ENCODE measurements around the gene NIT2.
"Not testable (repeated sequence)": the region's sequence is repeated elsewhere in the genome, so short reads cannot be mapped to it uniquely, and the experiment has no call there.

The NIT2 gene

DNA sequence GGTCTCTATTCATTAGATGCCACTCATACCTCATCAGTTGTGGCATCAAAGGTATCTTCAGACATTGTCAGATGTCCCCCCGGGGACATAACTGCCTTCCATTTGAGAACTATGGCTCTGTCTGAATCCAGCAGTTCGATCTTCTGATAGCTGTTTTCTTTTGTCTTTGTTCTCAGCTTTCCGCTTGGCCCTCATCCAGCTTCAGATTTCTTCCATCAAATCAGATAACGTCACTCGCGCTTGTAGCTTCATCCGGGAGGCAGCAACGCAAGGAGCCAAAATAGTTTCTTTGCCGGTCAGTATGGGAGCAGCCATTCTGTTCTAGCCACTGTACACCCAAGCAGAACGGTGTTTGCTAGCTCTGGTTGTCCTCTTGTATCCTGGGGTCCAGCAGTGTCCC is 4.4 kb downstream of the NIT2 start:
- no peak for DNase-seq

DNA sequence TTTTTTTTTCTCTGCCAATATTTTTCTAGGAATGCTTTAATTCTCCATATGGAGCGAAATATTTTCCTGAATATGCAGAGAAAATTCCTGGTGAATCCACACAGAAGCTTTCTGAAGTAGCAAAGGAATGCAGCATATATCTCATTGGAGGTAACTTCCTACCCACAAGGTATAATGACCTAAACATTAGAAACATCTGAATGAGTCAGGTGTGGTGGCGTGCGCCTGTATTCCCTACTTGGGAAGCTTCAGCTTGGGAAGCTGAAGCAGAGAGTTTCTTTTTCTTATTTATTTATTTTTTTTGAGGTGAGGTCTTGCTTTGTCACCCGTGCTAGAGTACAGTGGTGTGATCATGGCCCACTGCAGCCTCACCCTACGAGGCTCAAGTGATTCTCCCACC is 5.2 kb downstream of the NIT2 start:
- DNase-seq: no peak

DNA sequence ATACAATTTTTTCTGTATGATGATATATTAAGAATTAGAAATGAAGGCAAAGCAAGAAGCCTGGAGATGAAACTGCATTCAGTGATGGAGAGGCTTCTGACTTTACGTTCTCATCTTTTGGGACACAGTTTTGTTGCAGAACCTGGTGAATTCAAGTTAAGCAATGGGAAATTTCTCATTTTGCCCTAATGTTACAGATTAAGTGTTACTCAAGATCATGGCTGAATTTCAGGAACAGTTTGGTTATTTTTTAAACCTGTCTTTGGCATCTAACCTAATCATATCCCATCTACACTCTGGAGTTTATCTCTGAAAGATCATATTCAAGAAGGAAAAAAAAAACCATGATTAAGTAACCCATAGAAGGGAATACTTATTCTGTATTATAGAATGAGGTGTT is 6.0 kb downstream of the NIT2 start:
- DNase-seq: no peak

DNA sequence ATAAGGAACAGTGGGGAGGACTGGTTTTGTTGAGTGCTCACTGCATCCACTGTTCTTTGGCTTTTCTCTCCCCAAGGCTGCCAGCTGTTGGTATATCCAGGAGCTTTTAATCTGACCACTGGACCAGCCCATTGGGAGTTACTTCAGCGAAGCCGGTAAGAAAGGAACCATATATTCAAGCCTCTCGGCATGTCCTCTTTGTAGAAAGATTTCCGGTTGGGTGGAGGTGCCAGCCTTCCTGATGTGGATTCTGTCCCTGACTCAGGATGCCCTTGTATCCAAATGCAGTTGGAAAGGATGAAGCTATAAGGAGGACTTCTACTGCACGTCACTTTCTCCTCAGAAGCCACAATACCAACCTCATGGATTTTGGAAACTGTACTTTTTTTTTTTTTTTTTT is 14.2 kb downstream of the NIT2 start:
- DNase-seq: no peak

DNA sequence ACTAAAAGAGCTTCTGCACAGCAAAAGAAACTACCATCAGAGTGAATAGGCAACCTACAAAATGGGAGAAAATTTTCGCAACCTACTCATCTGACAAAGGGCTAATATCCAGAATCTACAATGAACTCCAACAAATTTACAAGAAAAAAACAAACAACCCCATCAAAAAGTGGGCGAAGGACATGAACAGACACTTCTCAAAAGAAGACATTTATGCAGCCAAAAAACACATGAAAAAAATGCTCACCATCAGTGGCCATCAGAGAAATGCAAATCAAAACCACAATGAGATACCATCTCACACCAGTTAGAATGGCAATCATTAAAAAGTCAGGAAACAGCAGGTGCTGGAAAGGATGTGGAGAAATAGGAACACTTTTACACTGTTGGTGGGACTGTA is 17.2 kb downstream of the NIT2 start:
- DNase-seq: not testable (repeated sequence)

DNA sequence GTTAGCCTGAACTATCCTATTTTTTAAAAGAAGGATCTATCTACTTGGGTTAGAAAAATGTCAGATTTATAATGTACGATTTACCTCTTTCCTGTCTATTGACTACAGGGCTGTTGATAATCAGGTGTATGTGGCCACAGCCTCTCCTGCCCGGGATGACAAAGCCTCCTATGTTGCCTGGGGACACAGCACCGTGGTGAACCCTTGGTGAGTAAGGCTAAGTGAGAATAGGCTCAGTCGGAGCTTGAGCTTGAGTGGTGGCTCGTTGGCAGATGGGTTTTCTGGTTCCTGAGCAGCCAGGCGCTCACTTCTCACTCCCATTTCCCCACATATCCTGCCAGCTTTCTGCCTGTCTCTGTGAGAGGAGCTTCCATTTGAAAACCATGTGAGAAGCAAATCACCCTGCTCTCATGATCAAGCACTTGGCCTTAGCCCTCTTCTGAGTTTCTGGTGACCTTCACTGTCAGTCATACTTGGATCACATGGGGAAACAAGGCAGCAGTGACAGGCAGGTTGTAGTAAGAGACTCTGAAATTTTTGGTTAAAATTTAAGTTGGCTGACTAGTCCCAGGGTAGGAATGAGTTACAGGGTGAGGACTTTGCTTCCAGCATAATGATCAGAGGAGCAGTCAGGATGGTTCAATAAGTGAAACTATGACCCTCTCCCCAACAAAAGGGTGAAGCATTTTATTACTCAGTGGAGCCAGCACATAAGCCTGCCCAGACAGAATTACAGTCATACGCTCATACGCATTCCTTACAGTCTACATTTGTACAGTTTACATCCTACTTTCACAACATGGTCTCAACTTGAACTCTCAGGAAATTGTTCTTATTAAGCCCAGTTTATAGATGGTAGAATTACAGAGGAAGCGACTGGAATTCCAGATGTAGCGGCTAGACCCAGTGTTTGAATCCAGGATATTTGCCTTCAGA is 18.0 kb downstream of the NIT2 start:
- no peak for DNase-seq

DNA sequence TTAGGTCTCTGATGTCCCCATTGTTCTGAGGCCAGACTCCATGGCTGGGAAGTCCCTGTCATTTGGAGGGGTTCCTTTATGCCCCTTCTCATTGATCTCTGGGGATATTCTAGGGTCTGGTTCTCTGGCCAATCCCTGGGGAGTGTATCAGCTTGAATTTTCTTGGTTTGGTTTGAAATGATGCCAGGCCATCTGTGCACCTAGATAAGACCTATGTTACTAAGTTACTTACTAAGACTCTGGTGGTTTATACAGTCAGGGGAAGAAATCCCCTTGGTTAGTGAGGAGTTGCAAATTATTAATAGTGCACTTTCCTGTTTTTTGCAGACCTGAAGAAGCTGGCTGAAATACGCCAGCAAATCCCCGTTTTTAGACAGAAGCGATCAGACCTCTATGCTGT is 20.3 kb downstream of the NIT2 start:
- DNase-seq: no peak

DNA sequence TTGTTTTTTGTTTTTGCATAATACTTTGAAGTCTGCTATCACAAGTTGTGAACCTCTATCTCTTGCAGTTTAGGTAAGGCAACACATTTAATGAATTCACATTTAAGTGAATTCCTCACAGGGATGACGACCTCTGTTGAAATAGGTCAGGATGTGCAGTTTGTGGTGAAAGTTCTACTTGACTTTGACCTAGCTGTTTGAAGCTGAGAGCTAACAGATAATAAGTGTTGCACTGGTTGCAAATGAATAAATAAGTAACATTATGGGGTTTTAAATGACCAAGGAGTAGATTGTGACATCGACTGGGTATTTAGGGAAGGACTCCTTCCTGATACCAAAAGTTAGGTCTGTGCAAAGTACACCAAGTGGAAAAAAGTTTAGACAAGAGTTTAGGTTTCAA is 23.9 kb downstream of the NIT2 start:
- DNase-seq: no peak

DNA sequence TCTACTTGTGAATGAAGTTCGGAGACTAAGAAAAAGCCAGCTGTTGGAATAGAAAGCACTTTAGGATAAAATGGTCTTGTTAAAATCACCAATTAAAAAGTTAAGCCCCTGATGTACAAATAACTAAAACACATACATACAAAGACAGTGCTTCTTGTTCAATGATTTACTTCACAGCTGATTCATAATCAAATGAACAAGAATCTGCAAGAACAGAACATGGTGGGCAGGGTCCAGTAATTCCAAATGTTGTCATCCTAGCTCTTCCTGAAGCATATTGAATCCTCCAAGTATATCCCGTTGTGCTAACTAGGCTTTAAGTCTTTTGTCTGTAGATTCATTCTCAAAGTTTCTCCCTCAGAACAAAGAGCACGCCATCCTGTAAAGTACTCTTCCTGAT is 24.5 kb downstream of the NIT2 start:
- no peak for DNase-seq

DNA sequence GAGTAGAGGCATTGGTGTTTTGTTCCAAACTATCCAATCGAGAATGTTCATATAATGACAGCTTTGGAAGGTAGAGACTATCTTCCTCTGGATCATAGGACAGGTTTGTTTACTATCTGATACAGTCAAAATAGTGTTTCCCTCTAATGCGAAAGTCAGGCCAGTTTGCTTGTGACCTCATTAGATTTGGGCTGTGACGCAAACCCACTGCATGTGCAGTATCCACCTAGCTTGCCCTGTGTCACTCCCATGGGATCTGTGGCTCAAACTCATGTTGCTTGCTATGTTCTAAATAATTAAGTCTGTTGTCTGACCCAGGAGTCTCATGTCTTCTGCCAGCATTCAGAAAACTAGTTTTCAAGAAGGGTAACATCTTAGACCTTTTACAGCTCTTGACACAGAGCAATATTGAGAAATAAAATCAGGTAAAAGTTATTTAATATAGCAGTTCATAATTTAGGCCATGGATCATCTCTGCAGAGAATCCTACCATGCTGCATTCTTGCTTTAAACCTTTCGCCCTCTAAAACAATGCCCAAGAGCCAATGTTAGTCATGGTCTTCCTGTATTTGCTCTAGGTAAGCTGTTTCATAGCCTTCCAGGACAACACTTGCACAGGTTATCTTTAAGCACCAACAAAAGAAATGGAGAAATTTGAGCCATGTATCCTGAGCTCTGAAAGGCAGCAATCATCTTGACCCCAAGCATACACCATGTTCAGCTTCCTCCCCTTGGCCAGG is 26.4 kb downstream of the NIT2 start:
- no peak for DNase-seq

DNA sequence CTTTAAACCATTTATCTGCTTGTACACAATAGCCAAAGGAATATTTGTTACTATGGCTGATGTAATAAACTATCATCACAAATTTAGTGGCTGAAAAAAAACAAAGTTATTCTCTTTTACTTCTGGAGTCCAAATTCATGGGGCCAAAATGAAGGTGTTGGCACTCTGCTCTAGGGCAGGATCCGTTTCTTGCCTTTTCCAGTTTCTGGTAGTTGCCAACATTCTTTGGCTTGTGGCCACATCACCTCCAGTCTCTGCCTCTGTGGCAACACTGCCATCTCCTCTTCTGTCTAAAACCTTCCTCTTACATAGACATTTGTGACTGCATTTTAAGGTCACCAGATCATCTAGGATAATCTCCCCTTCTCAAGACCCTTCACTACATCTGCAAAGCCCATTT is 27.3 kb downstream of the NIT2 start:
- no peak for DNase-seq

DNA sequence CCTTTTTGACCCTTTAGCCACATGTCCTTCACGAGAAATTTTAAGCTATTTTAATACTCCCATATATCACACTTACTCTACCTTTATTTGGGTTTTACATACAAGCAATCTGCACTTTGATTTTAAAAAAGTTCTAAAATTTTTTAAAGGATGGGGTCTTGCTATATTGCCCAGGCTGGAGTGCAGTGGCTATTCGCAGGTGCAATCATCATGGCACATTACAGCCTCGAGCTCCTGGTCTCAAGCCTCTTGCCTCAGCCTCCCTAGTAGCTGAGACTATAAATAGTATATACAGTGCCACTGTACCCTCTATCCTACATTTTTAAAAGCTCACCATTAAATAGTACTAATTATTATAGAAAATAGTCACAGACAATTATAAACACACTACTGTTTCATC is 29.9 kb downstream of the NIT2 start:
- no peak for DNase-seq

DNA sequence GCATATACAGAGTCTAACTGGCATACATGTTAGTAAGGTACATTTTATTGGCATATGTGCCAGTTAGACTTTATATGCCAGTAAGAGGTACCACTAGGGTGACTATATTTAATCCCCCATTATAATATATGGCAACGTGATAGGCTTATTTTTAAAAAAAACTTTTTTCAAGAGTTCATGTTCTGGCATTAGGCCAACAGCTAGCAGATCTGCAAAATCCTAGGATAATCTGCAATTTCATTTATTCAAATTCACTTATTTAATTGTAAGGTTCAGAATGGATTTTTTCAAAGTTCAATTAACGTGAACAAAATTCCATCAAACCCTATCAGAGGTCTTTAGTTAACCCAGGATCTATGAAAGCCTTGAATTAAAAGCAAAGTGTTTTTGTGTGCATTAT is 31.9 kb downstream of the NIT2 start:
- no peak for DNase-seq

DNA sequence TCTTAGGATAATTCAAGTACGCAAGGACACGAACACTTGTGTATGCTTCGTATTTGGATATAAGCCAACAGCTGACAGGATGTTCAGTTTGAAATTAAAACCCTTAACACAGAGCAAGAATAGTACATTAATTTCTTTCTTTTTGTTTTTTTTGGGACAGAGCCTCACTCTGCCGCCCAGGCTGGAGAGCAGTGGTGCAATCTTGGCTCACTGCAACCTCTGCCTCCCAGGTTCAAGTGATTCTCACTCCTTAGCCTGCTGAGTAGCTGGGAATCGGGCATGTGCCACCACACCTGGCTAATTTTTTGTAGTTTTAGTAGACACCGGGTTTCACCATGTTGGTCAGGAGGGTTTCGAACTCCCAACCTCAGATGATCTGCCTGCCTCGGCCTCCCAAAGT is 33.9 kb downstream of the NIT2 start:
- no peak for DNase-seq

DNA sequence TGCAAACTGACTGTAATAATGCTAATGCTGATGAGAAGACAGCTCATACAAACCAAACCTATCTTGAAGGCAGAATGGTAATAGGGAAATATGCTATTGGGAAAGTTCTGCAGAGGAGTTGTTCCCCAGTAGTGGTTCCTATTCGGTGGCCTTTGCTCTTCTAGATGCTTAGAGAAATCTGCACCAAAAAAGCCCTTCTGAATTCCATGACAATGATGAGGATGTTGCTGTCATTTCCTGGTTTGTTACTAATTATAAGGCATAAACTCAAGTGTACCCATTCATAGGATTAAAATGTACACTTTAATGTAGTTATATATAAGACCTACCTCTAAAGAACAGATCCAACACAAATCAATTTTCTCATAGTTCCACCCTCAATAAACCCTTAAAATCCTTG is 36.2 kb downstream of the NIT2 start:
- DNase-seq: no peak

DNA sequence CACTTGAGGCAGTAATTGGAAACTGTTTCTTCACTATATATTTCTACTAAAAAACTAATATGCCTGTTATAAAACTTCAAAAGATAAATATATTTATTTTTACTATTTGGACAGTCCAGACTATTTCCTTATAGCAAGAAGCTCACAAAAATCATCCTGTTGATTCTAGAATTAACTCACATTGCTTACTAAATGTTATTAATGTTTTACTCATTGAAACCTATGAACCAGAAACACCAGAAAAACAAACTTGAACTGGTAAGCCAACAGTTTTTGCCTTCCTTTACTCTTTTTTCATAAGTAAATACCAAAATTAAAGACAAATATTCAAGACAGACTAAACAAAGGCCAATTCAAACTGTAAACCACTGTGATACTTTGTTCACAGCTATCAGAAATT is 40.0 kb downstream of the NIT2 start:
- no peak for DNase-seq

DNA sequence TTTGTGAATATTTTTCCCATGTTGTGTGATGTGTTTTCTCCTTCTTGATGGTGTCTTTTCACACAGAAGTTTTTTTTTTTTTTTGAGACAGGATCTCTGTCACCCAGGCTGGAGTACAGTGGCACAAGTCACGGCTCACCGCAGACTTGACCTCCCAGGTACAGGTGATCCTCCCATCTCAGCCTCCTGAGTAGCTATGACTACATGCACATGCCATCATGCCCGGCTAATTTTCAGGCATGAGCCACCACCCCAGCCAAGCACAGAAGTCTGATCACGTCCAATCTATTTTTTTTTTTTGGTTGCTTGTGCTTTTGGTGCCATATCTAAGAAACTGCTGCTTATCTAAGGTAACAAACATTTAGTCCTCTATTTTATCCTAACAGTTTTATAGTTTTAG is 41.7 kb downstream of the NIT2 start:
- DNase-seq: no peak

DNA sequence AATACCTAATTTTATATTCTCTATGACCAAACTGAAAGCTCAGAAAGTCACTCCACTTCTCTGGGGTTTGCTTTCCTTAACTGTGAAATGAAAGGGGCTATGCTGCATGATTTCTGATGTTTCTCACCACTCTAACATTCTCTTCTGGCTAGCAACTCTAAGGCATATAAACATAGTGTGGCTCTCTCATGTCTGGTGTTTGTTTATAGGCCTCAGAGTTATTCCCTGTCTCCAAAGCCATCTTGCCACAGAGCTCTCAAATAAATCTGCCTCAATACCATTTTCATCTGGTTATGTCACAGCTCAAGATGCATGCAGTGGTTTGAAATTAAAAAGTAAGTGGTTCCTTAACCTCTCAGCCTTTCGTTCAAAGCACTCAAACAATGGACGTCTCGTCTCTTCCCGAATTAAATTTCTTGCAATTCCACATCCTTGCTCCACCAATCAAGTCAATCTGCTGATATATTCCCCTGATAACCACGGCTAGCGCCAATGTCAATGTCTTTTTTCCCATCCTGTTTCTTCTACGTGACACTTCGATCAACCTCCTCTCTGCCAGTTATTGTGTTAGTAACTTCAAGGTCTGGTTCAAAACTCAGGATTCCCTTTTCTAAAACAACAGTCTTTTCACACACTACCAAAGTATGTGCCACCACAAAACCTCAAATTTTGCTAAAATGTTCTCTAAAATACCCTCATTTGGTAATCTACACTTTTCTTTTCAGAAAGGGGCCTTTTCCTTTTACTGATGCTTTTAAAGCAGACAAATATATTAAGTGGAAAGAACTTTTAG is 50.4 kb downstream of the NIT2 start:
- no peak for DNase-seq

DNA sequence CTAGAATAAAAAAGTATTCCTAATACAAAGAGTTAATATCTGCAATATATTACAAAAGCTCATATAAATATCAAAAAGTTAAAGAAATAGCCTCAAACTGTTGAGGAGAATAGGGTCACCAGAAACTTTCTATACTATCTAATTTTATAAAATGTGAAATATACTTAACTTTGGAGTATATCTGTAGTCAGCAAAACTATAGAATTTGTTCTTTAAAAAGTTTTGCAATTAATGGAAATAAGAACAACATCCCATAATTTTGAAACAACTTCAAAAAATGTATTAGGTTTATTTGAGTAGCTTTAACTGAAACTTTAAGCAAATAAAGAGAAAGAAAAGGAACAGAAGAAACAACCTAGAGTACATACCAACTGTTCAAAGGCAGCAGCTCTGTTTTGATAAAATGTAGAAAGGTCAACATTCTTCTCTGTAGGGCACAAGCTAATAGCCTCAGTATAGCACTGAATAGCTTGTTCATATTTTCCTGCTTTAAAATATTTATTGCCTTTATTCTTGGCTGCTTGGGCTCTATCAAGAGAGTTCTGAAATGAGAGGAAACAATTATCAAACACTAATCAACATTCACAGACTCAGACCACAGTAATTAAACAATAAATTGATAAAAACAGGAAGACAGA is 52.0 kb downstream of the NIT2 start:
- DNase-seq: no peak

DNA sequence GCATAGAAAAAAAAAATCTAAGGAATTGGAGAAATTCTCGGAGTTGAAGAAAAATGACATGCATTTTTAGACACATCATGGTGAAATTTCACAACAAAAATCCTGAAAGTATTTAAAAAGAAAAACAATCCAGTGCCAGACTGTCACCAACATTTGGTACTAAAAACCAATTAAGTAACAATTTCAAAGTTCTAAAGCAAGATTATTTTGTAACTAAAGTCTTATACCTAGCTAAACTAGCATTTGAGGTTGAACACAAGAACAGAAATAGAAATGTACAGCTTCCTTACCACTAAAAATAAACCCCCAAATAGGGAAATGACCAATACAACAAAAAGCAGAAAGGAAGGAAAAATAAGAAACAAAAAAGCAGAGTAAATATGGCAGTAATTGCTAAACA is 54.5 kb downstream of the NIT2 start:
- no peak for DNase-seq

DNA sequence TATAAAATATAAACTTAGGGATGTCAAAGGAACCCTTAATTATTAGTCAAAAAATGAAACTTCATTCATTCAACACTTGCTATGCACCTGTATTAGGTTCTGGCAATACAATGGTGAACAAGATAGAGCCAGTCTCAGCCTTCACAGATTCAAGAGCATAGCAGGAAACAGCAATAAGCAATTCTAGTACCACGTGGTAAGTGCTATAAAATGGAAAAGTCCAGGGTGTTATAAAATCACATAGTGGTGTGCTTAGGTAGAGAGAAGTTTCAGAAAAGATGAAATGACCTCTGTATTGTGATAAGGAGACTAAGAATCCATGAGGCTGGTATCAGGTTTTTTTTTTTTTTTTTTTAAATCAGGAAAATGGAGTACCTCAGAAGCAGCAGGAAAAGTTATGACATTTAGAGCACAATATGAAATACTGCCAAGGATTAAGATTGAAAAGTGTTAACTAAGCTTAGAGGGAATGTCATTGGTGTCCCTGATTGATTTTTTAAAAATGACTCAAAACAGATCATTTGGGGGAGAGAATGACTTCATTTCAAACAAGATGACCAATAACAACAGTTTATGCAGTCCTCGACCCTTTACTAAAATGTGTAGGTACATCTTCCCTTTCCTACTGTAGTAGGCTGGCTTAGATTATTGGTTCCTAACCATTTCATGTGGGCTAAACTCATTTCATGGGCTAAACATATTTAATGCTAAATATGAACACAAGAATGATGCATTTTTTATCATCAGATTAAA is 61.3 kb downstream of the NIT2 start:
- no peak for DNase-seq

All from hypothalamus (tissue), 51 donors.